ENCODE data around the gene SLCO3A1.

Gene SLCO3A1

DNA sequence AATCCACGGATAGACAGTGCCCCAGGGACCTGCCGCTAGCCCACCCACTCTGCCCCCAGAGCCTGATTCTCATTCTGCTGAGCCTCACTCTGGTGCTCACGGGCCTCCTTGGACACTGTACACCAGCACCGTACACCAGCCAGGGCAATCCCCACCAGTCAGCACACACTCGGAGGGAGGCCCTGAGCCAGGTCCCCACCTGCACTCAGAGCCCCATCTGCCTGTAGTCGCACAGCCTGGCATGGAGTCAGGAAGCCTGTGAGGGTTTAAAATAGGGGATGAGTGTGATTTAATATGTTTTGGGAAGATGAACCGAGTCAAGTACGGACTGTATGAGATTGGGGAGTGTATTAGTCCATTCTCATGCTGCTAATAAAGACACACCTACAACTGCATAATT lies 223.0 kb downstream of the SLCO3A1 start:
- DNase-seq: no peak

DNA sequence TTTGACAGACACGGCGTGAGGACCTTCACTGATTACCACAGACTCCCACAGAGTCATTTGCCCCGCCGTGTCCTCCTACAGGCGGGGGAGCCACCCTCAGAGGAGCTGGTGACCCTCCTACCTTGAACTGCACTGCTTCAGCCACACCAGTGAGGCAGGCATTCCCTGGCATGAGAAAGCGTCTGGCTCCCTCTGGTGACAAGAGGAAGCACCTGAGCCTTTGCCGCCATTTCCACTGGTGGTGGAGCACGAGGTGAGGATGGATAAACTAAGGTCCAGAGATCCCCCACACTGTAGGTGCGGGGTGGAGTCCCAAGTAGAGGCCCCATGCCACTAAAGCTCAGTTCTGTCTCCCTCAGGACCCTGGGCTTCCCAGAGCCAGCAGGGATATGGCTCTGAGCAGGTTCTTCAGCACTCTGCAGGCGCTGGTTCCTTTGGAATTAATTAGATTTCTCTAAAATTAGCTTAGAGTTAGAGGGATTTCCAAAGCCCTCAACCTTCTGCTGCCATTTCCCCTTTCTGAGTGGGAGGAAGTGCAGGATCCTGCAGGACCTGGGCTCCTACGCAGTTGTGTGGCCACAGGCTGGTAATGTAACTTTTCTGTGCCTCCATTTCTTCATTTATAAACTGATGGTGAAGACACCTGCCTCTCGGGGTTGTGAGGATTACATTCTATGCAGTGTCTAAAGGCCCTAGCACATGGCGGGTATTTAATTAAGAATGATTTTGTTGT lies 224.0 kb downstream of the SLCO3A1 start:
- peak; percentile 67 for DNase-seq

DNA sequence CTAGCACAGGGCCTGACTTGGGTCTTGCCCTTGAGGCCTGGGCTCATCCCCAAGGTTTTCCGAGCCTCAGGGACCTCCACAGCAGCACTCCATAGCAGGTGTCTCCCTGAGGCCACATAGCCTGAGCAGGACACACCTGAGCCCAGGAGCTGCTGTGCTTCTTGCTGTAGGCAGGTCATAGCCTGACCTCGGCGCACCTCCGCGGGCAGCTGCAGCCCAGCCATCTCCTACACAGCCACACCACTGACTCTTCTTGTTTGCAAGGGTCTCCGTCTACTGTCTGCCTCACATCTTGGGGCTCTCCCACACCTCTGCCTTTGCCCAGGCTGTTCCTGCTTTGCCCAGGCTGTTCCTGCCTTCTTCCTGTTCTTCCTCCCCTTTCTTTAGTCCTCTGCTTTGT lies 224.8 kb downstream of the SLCO3A1 start:
- DNase-seq: no peak

DNA sequence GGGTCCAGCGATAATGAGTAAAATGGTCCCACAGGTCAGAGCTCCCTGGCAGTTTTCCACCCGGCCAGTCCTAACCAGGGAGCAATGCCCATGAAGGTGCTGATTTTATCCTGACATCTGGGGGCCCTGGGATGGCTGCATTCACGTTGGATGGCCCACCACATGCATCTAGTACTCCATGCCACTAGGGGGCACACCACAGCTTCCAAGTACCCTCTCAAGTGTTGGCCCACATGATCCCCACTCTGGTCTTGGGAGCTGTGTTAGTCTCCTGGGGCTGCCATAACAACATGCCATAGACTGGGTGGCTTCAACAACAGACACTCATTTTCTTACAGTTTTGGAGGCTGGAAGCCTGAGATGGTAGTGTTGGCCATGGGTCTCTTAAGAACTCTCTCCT lies 225.5 kb downstream of the SLCO3A1 start:
- DNase-seq: peak; percentile 27

DNA sequence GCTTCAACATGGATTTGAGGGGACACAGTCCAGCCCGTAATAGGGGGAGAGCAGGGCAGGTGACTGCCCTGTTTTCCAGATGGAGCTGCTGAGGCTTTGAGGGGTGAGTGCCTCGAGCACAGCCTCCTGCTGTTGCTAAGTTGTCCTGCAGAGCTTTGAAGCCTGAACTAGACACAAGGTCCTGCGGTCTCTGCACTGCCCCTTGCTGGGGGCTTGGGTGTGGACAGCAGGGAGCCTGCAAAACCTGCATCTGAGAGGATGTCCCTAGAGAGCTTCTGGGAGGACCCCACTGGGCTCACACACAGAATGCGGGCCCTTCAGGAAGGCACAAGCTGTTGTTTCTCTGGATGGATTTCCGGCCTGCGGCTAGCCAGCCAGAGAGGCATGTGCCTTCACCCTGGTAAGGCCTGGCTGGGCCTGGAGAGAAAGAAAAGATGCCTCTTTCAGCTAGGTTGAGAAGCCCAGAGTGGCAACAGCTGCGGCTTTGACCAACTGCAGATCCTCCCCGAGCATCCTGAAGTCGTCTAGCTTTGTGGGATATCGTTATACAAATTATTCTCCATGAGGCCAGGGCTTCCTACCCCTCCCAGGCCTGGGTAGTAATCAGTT lies 226.2 kb downstream of the SLCO3A1 start:
- no peak for DNase-seq

DNA sequence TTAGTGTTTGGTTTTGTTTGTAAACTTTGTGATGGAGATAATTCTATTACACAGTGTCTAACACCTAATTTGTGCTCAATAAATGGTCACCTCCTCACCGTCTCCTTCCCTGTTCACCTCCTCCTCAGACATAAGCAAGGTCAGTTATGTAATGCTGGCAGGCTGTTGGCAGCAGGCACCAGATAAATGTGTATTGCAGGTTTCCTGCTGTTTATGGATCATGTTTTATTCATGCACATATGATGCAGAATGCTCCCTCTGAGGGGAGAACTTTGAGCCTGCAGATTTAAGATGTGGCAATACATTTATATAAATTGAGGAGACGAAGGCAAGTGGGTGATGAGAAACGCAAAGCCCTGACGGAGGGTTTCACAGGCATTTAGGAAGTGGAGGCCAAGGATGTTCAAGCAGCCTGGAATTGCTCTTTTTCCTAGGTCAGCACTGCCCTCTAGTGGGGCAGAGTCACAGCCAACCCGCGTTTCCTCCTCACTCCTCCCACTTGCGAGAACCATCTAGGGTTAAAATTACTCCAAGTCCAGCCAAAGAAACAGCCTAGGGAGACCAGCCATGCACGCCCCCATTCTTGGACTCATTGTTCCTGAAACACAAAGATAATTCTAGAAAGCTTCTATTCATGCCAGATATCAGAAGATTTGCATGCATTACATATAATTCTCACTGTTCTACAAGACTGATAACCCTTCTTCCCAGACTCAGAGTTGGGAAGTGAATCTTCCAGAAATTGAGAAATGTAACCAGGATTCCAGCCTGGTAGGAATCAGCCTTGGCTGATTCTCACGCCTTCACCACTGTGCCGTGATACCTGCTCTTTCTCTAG lies 228.7 kb downstream of the SLCO3A1 start:
- DNase-seq: peak; percentile 59

DNA sequence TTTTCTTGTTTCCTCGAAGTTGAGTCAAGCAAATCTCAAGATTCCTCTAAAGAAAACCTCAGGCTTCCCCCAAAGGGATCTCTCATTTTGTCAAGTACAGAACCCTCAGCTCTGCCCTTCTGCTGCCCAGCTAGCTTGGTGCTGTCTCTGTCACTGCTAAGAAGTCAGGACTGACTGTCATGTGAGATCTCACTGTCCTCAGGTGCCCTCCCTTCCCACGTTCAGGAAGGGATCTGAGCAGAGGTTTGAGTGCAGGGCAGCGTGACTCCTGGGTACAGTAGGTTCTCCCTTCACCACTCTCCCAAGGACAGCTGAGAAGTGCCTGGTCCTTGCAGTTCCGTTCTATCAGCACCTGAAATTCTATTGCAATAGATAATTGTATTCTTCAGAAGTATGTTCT lies 229.7 kb downstream of the SLCO3A1 start:
- DNase-seq: no peak

DNA sequence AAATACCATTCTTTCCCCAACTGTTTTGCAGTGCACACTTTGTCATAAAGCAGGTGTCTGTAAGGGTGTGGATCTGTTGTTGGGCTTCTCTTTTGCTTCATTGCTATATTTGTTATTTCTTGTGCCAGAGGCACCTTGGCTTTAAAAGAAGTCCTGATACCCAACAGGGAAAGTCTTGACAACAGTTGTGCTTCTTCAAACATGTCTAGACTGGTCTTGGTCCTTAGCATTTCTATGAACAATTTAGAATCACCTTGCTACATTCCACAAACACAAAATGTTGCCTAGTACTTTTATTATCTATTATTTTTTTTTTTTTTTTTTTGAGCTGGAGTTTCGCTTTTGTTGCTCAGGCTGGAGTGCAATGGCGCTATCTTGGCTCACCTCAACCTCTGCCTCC lies 233.7 kb downstream of the SLCO3A1 start:
- no peak for DNase-seq

DNA sequence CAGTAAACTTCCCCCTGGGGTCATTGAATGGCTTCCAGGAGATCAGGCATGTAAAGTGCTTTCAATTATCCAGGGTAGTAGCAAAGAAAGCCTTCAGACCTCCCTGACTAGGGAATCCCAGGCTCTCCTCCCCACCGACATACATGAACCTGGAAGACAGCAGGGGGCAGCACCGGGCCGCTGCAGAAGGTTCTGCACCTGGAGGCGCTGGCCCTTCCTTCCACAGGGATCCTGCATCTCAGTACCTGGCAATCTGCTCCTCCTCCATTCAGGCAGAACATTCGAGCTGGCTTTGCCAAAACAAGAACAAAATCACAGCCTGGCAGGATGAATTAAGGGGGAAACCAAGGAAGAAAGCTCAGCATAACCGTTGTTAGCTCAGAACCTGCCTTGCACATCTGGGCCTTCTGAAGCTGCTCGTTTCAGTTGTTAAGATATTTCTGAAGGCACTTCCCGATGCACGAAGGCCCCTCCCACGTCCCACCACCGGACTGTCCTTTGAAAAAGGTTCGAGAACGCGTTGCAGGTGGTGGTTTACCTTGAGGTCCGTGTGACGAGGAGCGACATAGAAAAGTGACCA lies 237.7 kb downstream of the SLCO3A1 start:
- no peak for DNase-seq

DNA sequence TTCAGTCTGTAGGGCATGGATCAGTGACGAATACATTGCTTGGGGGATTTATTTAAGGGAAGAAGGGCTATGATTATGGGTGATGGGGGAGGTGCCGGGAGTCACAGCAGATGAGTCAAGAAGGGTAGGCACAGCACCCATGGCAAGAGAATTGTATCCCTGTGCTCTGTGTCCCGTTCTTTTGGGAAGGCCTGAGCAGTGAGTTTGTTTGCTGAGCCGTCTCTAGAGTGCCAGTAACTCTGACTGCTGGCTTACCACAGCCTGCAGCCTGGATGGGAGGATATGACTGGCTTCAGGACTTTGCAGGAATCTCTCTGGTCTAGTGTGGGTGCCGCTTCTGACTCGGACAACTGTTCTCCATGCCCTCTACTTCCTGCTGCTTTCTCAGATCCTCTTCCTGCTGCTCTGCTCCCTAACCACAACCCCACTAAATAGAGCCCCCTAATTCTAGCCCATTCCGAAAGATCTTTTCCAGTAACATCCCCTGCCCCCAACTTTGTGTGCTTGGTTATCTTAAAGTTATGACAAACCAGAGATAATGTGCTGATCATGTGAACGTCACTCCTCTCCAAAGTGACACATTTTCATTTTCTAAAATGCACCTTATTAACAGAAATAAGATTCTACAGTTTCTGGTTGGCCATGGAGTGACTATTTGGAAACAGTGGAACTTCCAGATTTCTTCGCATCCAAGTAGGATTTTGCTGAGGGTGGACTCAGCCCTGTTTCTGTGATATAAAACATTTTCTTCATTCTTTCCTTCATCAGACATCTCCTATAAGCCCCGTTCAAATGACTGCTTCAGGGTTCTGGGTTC lies 239.0 kb downstream of the SLCO3A1 start:
- no peak for DNase-seq

DNA sequence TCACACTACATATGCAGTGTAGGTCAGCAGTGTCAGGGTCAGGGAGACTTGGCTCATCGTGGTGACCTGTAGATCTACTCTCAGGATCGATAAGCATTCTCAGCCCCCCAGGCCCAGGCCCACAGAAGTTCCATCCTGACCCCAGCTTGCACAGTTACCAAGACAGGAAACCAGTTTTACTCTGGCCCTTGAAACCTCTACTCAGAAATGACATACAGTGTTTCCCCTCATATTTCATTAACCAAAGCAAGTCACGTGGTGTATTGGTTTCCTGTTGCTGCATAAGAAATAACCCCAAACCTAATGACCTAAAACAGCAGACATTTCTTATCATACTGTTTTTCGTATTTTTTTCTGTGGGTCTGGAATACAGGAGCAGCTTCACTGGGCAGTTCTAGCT lies 242.2 kb downstream of the SLCO3A1 start:
- DNase-seq: peak; percentile 63

DNA sequence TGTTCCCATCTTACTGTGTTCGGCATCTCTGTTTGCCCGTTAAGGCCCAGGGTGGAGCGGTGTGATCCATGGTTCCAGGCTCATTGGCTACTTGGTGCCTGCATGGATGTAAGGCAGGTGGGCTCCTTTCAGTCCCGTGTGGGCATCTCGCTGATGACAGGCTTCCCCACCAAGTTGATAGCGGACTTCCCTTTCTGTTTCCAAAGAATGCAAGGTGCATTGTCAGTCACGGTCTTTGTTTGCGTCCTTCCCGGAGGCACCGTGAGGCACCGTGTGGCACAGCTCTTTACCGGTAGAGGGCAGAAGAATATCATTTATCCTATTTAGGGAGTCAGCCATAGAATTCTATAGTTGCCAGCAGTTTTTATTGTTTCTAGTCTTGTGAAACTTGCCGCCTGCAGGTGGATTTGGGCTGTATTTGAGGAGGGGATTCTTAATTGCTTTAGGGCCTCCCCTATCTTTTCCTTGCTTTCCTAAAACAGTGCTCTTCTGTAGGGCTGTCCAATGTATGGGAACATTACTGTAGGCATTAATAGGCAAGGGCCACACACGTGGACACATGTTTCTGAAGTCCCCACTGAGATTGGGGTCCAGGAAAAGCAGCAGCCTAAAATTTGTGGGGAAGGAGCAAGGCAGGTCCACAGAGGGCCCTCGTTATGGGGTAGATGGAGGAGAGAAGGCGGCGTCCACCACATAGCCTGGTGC lies 244.1 kb downstream of the SLCO3A1 start:
- DNase-seq: peak; percentile 64

DNA sequence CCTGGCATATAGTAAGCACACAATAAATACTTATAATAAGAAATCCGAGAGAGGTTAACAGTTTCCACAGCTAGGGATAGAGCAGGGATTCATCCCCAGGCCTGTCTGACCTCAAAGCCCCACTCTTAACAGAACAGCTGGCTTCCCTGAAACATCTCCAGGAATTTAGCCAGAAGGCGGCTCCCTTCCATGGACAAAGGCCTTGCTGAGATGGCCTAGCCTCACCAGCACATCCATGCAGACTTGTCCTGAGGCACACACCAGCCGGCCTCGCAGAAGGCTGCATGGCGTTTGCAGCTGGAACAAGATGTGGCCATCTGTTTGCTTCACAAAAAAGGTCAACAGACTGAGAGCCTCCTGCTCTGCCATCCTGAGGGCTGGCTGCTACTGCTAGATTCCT lies 245.4 kb downstream of the SLCO3A1 start:
- DNase-seq: no peak

DNA sequence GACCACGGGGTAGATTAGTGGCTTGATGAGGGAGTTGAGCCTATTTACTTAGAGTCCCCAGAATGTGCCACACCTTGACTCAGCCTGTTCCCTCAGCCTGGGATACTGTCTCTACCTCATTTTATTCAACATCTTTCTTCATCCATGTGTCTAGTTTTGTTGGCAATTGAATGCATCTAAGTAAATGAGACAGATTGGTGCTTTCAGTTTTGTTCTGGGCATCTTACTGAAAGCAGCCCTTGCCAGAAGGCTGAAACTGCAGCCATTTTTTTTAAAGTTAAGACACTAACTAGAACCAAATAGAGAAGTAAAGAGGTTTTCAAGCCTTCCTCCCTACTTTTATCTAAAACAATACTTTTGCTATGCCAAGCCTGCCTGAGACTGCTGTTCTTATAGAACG lies 246.8 kb downstream of the SLCO3A1 start:
- DNase-seq: no peak

DNA sequence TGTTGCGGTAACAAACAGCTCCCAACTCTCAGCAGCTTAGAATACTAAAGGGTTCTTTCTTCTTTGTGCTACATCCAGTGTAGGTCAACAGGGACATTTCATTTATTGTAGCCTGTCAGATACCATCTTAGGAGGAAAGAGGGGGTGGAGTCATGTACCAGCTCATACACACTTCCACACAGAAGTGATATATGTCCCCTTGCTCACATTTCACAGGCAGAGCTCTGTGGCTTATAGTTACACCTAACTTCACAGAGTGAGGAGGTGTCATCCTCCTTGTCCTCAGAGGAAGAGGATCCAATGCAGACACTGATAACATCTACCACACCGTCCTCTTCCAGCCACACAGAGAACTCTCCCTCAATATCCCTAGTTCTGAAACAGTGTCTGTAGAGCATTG lies 247.2 kb downstream of the SLCO3A1 start:
- DNase-seq: no peak

DNA sequence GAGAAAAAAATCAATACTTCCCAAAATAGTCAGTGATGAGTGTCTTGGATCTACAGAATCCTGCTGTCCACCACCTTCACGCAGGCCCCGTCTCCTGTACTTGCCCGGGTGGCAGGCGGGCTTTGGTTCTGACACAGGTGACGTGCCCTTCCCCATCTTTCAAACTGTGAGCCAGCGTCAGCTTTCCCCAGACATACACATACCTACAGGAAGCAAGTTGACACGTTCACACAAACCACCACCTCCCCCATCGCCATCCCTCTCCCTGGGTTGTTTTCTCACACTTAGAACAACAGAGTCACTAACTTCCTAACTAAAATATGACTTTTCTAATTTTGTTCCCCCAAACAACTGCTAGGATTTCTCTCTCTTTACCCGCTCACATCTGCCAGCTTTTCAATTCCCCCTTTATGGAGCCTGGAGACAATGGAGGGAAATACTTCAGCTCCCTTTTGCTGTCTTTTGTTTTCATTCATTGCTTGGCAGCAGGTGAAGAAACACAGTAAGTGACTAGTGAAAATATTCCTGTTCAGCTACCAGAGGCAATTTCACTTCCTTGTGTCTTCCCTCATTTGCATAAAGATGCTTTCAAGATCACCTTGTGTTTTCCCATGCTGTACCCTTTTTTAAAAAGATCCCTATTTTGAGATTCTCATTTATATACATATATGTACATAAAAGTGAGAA lies 248.3 kb downstream of the SLCO3A1 start:
- no peak for DNase-seq

DNA sequence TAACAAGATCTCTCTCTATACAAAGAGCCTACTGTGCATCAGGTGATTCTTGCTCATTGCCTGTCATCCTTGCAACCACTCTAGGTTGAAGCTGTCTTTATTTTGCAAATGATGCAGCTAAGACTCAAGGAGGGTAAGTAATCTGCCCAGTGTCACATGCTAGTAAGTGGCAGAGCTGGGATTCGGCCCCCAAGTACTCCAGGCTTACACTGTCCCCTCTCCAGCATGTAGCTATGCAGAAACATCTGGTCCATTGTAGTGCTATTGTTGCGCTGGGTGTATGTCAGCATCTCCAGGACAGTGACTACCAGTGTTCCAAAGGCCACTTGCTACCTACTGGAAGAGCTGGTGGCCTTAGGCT lies 248.9 kb downstream of the SLCO3A1 start:
- no peak for DNase-seq

DNA sequence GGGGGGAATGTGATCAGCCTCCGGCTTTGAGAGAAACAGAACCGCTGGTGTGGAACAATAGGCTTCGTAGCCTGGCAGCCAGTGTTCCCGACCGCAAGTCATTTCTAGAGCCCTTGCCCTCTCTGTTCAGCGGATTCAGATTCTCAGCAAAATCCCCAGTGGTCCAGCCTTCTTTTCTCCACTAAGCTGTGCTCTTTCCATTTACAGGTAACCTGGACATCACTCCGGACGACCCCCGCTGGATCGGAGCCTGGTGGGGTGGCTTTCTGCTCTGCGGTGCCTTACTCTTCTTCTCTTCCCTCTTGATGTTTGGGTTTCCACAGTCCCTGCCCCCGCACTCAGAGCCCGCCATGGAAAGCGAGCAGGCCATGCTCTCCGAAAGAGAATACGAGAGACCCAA lies 250.6 kb downstream of the SLCO3A1 start:
- DNase-seq: no peak

DNA sequence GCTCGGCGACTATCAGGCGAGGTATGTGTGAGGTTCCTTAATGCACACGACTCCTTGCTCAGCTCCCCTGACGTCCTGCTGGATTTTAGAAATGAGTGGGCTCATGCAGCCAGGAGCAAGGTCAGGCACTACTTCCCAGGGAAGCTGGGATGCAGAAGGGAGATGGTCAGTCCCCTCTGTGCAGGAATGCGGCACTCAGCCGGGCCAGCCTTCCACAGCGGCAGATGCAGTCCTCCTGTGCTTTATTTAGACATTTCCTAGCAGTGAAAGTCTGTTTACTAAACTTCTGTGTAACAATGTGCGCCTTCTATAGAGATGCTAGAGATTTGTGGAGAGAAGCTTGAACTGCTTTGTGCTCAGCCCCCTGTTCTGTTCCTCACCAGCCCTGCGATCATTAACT lies 252.1 kb downstream of the SLCO3A1 start:
- no peak for DNase-seq

DNA sequence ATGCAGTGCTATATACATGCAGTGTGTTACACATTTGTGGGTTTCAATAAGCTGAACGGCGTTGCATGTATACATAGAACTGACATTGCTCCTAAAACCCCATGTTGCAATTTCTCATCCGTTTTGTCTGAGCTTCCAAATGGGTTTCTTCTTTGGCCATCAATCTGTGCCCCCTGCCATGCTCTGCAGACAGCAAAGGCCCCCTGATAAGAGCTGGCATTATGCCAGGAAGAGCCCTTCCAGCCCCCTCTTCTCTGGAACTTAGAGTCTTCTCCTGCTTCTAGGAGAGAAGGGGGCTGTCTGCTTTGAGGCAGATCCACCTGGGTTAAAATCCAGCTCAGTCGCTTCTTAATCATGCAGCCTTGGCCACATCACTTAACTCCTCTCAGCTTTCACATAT lies 254.0 kb downstream of the SLCO3A1 start:
- no peak for DNase-seq

DNA sequence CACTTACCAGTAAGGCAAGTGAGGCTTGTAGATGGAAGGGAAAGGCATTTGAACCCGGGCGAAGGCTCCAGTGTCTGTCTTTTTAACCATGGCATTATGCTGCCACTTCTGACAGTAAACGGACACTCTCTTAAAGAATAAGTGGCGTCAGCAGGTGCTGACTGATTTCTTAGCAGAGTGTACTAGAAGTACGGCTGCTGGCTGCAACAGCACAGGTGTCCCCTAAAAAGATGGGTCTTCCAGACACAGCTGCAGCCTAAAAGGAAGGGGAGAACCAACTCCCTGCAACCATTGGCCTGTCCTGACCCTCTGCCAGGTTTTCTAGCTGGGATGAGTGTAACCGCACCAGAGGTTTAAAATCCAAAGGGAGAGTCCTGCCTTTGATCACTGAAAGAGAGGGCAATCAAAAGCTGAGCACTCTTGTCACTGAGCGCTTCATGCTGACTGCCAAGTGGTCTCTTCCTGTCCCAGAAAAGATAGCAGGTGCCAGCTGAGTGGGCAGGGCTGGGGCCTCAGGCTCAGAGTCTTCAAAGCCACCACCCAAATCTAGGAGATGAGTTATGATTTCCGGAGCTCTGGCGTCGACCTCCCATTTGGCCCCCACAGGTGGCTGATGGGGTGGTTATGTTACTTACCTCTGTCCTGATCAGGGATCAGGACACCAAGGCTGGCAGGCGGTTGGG lies 255.8 kb downstream of the SLCO3A1 start:
- DNase-seq: no peak

Measured in CD4-positive, alpha-beta T cell treated with Interleukin-10 for 1 hour (primary cell).